Prostate gland (tissue), 2 donors: ENCODE data around the gene TNFRSF9.

ENCODE experiments used
- POLR2A ChIP-seq: fragments of 450-650 bp; IDR thresholded peaks from one replicate; pipeline ENCODE4 v1.6.1; 2016; ENCODE audit warnings: antibody characterized with exemption, mild to moderate bottlenecking
- TF ChIP-seq, protein P1 (sequence below), 4 experiments: fragments of 200-600 bp in 2 of 4; fragments of 450-650 bp in 2 of 4; sonication (generic) in 2 of 4; IDR thresholded peaks; 1 replicate in 3 of 4; 2 replicates in 1 of 4; pipeline ENCODE4 v1.5.1; 2016 to 2019; ENCODE audit warnings: antibody characterized with exemption in 4 of 4, mild to moderate bottlenecking in 2 of 4, moderate library complexity in 2 of 4

GRCh38 chr1:7916501-7916830 is 24.2 kb downstream of the TNFRSF9 start:
- TF ChIP-seq, protein P1, sequence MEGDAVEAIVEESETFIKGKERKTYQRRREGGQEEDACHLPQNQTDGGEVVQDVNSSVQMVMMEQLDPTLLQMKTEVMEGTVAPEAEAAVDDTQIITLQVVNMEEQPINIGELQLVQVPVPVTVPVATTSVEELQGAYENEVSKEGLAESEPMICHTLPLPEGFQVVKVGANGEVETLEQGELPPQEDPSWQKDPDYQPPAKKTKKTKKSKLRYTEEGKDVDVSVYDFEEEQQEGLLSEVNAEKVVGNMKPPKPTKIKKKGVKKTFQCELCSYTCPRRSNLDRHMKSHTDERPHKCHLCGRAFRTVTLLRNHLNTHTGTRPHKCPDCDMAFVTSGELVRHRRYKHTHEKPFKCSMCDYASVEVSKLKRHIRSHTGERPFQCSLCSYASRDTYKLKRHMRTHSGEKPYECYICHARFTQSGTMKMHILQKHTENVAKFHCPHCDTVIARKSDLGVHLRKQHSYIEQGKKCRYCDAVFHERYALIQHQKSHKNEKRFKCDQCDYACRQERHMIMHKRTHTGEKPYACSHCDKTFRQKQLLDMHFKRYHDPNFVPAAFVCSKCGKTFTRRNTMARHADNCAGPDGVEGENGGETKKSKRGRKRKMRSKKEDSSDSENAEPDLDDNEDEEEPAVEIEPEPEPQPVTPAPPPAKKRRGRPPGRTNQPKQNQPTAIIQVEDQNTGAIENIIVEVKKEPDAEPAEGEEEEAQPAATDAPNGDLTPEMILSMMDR (IDR thresholded peaks at IDR 0.05), result no peak
- no peak for TF ChIP-seq POLR2A
